Neural cell (in vitro differentiated cells): ENCODE data around the gene HDAC7. TPM values are rescaled to one million over a fixed set of nuclear protein-coding genes. Genes with fewer than 3 reads are reported as not detected.

Experiments used
- H2AFZ ChIP-seq: fragments of 200-600, 300-800 bp; sonication (generic), shearing (Covaris generic); 2 replicates; pipeline ENCODE4 v1.6.0; 2014; ENCODE audit warnings: low read depth, mild to moderate bottlenecking, antibody characterized with exemption, low read length, moderate library complexity
- H3F3A ChIP-seq: fragments of 200-600 bp; shearing (Covaris generic); 2 replicates; pipeline ENCODE4 v1.6.1; 2016; ENCODE audit warnings: mild to moderate bottlenecking, moderate library complexity, mixed read lengths, antibody characterized with exemption, low read length; ENCODE audit not compliant: insufficient read depth, poor library complexity, severe bottlenecking
- H3K27ac ChIP-seq: fragments of 200-600, 300-800 bp; sonication (generic), shearing (Covaris generic); 2 replicates; pipeline ENCODE4 v1.5.1; 2014; ENCODE audit warnings: mild to moderate bottlenecking, low read length, moderate library complexity
- H3K27me3 ChIP-seq: fragments of 300-800, 200-600 bp; sonication (generic), shearing (Covaris generic); 2 replicates; pipeline ENCODE4 v1.6.0; 2014; ENCODE audit warnings: mild to moderate bottlenecking, low read depth, low read length, moderate library complexity; ENCODE audit not compliant: insufficient read depth
- H3K36me3 ChIP-seq: fragments of 300-800, 200-600 bp; sonication (generic), shearing (Covaris generic); 2 replicates; pipeline ENCODE4 v1.5.1; 2014; ENCODE audit warnings: mild to moderate bottlenecking, antibody characterized with exemption, low read length, moderate library complexity; ENCODE audit not compliant: insufficient read depth
- H3K4me2 ChIP-seq: fragments of 300-800, 200-600 bp; sonication (generic), shearing (Covaris generic); 2 replicates; pipeline ENCODE4 v1.6.0; 2014; ENCODE audit warnings: mild to moderate bottlenecking, low read length
- H3K4me3 ChIP-seq: fragments of 300-800, 200-600 bp; sonication (generic), shearing (Covaris generic); 2 replicates; pipeline ENCODE4 v1.5.1; 2014; ENCODE audit warnings: mild to moderate bottlenecking, low read length, moderate library complexity
- H3K79me2 ChIP-seq: fragments of 200-600 bp; shearing (Covaris generic); replicated peaks from 2 replicates; pipeline ENCODE4 v1.6.0; 2014; ENCODE audit warnings: mild to moderate bottlenecking, low read length, moderate library complexity; ENCODE audit not compliant: insufficient read depth
- H3K9ac ChIP-seq: fragments of 300-800, 200-600 bp; sonication (generic), shearing (Covaris generic); 2 replicates; pipeline ENCODE4 v1.6.1; 2016; ENCODE audit warnings: mild to moderate bottlenecking, low read length, mixed read lengths
- H3K9me2 ChIP-seq: fragments of 200-600 bp; shearing (Covaris generic); 2 replicates; pipeline ENCODE4 v1.6.1; 2016; ENCODE audit warnings: mild to moderate bottlenecking, low read length, mixed read lengths; ENCODE audit not compliant: insufficient read depth
- H3K9me3 ChIP-seq: fragments of 200-600, 300-800 bp; sonication (generic), shearing (Covaris generic); 2 replicates; pipeline ENCODE4 v1.6.1; 2016; ENCODE audit warnings: mild to moderate bottlenecking, mixed run types, low read length, moderate library complexity, mixed read lengths
- H4K20me1 ChIP-seq: fragments of 200-600 bp; shearing (Covaris generic); 2 replicates; pipeline ENCODE4 v1.6.1; 2016; ENCODE audit warnings: mild to moderate bottlenecking, mixed run types; ENCODE audit not compliant: insufficient read depth
- EP300 ChIP-seq: fragments of 450-650 bp; conservative IDR thresholded peaks from 2 replicates; pipeline ENCODE4 v1.6.1; 2014; ENCODE audit warnings: antibody characterized with exemption, mild to moderate bottlenecking, moderate library complexity; ENCODE audit not compliant: poor library complexity, severe bottlenecking
- EZH2 ChIP-seq: fragments of 200-600, 300-800 bp; shearing (Covaris generic), sonication (generic); IDR thresholded peaks from 2 replicates; pipeline ENCODE4 v1.6.1; 2014; ENCODE audit warnings: antibody characterized with exemption, low read length, borderline replicate concordance, mild to moderate bottlenecking; ENCODE audit not compliant: insufficient read depth, poor library complexity, severe bottlenecking
- MXI1 ChIP-seq: fragments of 450-650 bp; conservative IDR thresholded peaks from 2 replicates; pipeline ENCODE4 v1.6.1; 2014; ENCODE audit warnings: antibody characterized with exemption, mild to moderate bottlenecking; ENCODE audit not compliant: poor library complexity, severe bottlenecking
- POLR2AphosphoS5 ChIP-seq: IDR thresholded peaks from 2 replicates; pipeline ENCODE4 v1.6.1; 2012
- RAD21 ChIP-seq: fragments of 450-650 bp; conservative IDR thresholded peaks from 2 replicates; pipeline ENCODE4 v1.6.1; 2014; ENCODE audit warnings: antibody characterized with exemption, mild to moderate bottlenecking, moderate library complexity
- SMC3 ChIP-seq: fragments of 450-650 bp; conservative IDR thresholded peaks from 2 replicates; pipeline ENCODE4 v1.6.1; 2014; ENCODE audit warnings: antibody characterized with exemption, mild to moderate bottlenecking, moderate library complexity; ENCODE audit not compliant: poor library complexity
- TAF1 ChIP-seq: IDR thresholded peaks from 2 replicates; pipeline ENCODE4 v1.6.1; 2012; ENCODE audit warnings: low read depth
- polyA plus RNA-seq: library from polyadenylated mRNA; depleted of rRNA; stranded (reverse); fragments of >200 nt; gene quantifications from 2 replicates; pipeline ENCODE4 v1.2.3, GENCODE V29; 2014
- TF ChIP-seq, protein P1 (sequence below): IDR thresholded peaks from 2 replicates; pipeline ENCODE4 v1.6.1; 2012; ENCODE audit warnings: borderline replicate concordance
- TF ChIP-seq, protein P2 (sequence below): fragments of 450-650 bp; IDR thresholded peaks from 2 replicates; pipeline ENCODE4 v1.5.1; 2014; ENCODE audit warnings: antibody characterized with exemption, mild to moderate bottlenecking, moderate library complexity; ENCODE audit not compliant: poor library complexity, severe bottlenecking

The HDAC7 gene
- polyA plus RNA-seq, 1 donor from 2014 or later = 30.2 TPM

DNA sequence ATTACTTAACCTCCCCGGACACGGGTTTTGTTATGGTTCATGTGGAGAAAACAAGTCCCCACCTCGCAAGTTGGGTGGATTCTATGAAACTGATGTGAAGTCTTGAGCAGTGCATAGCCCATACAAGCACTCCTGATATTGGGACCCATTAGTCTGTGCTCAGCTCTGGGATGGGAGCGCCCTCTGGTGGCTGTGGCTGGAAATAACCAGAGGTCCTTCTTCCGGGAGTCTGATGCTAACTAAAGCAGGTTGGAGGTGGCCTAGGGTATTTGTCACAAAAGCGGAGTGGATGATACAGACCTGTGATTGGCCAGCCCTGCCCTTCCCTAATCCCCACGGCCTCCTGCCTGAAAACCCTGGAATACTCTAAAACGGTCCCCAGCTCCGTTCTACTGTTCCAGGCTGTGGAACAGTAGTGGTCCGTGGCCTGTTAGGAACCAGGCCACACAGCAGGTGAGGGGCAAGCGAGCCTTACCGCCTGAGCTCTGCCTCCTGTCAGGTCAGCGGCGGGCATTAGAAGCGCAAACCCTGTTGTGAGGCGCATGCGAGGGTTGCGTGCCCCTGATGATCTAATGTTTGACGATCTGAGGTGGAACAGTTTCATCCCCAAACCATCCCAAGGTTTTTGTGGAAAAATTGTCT, 40.3 kb downstream of the HDAC7 start:
- H3K4me2 ChIP-seq = no peak overlapping the region
- H3K9ac ChIP-seq = peak overlapping the region; percentile 3
- no peak overlapping the region for H2AFZ ChIP-seq
- no peaks in the 10 kb centered on the region for H3K9me2 ChIP-seq
- no peaks in the 10 kb centered on the region for H3F3A ChIP-seq
- no peaks in the 10 kb centered on the region for H3K9me3 ChIP-seq
- no peaks in the 10 kb centered on the region for H4K20me1 ChIP-seq
- H3K36me3 ChIP-seq = no peaks in the 10 kb centered on the region
- no peak overlapping the region for H3K27ac ChIP-seq
- H3K27me3 ChIP-seq = no peaks in the 10 kb centered on the region
- H3K79me2 ChIP-seq = no peaks in the 10 kb centered on the region
- TF ChIP-seq TAF1 (no peak), SMC3 (peak; percentile 96), EP300 (no peak), EZH2 (no peak), RAD21 (peak; percentile 91), POLR2AphosphoS5 (no peak), MXI1 (no peak)
- TF ChIP-seq, protein P1, sequence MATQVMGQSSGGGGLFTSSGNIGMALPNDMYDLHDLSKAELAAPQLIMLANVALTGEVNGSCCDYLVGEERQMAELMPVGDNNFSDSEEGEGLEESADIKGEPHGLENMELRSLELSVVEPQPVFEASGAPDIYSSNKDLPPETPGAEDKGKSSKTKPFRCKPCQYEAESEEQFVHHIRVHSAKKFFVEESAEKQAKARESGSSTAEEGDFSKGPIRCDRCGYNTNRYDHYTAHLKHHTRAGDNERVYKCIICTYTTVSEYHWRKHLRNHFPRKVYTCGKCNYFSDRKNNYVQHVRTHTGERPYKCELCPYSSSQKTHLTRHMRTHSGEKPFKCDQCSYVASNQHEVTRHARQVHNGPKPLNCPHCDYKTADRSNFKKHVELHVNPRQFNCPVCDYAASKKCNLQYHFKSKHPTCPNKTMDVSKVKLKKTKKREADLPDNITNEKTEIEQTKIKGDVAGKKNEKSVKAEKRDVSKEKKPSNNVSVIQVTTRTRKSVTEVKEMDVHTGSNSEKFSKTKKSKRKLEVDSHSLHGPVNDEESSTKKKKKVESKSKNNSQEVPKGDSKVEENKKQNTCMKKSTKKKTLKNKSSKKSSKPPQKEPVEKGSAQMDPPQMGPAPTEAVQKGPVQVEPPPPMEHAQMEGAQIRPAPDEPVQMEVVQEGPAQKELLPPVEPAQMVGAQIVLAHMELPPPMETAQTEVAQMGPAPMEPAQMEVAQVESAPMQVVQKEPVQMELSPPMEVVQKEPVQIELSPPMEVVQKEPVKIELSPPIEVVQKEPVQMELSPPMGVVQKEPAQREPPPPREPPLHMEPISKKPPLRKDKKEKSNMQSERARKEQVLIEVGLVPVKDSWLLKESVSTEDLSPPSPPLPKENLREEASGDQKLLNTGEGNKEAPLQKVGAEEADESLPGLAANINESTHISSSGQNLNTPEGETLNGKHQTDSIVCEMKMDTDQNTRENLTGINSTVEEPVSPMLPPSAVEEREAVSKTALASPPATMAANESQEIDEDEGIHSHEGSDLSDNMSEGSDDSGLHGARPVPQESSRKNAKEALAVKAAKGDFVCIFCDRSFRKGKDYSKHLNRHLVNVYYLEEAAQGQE = no peak
- TF ChIP-seq, protein P2, sequence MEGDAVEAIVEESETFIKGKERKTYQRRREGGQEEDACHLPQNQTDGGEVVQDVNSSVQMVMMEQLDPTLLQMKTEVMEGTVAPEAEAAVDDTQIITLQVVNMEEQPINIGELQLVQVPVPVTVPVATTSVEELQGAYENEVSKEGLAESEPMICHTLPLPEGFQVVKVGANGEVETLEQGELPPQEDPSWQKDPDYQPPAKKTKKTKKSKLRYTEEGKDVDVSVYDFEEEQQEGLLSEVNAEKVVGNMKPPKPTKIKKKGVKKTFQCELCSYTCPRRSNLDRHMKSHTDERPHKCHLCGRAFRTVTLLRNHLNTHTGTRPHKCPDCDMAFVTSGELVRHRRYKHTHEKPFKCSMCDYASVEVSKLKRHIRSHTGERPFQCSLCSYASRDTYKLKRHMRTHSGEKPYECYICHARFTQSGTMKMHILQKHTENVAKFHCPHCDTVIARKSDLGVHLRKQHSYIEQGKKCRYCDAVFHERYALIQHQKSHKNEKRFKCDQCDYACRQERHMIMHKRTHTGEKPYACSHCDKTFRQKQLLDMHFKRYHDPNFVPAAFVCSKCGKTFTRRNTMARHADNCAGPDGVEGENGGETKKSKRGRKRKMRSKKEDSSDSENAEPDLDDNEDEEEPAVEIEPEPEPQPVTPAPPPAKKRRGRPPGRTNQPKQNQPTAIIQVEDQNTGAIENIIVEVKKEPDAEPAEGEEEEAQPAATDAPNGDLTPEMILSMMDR = peak; percentile 96
- H3K4me3 ChIP-seq = no peak overlapping the region

DNA sequence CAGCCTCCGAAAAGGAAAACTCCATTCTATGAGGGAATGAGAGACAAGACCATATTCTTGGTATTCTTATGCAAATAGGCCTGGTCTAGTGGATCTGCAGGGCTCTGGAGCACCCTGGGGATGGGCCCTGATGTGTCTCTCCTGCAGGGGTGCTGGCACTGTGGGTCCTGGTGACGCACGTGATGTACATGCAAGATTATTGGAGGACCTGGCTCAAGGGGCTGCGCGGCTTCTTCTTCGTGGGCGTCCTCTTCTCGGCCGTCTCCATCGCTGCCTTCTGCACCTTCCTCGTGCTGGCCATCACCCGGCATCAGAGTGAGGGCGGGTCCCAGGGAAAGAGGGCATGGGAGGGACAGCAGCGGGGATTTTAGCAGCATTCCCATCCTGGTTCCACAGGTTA, 40.8 kb downstream of the HDAC7 start:
- TF ChIP-seq, protein P2 = no peak
- TF ChIP-seq SMC3 (no peak), EZH2 (no peak), RAD21 (no peak), POLR2AphosphoS5 (no peak), EP300 (no peak), TAF1 (no peak), MXI1 (no peak)
- TF ChIP-seq, protein P1 = no peak
- no peaks in the 10 kb centered on the region for H4K20me1 ChIP-seq
- H3K4me2 ChIP-seq = no peak overlapping the region
- H3K36me3 ChIP-seq = no peaks in the 10 kb centered on the region
- no peak overlapping the region for H2AFZ ChIP-seq
- H3K79me2 ChIP-seq = no peaks in the 10 kb centered on the region
- H3K9ac ChIP-seq = no peak overlapping the region
- H3K27me3 ChIP-seq = no peaks in the 10 kb centered on the region
- no peak overlapping the region for H3K4me3 ChIP-seq
- H3K27ac ChIP-seq = no peak overlapping the region
- H3K9me3 ChIP-seq = no peaks in the 10 kb centered on the region
- H3K9me2 ChIP-seq = no peaks in the 10 kb centered on the region
- no peaks in the 10 kb centered on the region for H3F3A ChIP-seq
